SK-N-SH (cell line): Measurements from ENCODE around the gene LILRB3. TPM values are rescaled to one million over a fixed set of nuclear protein-coding genes. Genes with fewer than 3 reads are reported as not detected.

Experiments used
- CTCF ChIA-PET: fragments of 300-600, 350-600 bp; formaldehyde crosslinking; extraction: SDS; loops from one replicate; lab custom pipeline; 2021; lab: Yijun Ruan, JAX
- POLR2A ChIA-PET: fragments of 350-600 bp; sonication (Branson Sonifier 250); formaldehyde crosslinking; extraction: SDS; loops from one replicate; lab custom pipeline; 2020; ENCODE audit warnings: antibody characterized with exemption, inconsistent platforms; lab: Yijun Ruan, JAX
- DNase-seq: peaks from one replicate; pipeline ENCODE4 v3.0.0; 2012
- H2AFZ ChIP-seq: fragments of 200-600 bp; sonication (generic); 2 replicates; pipeline ENCODE4 v1.8.1; 2016; ENCODE audit warnings: antibody characterized with exemption, mild to moderate bottlenecking, low read depth
- H3F3A ChIP-seq: fragments of 200-600 bp; sonication (generic); replicated peaks from 2 replicates; pipeline ENCODE3; 2016; ENCODE audit warnings: antibody characterized with exemption, mild to moderate bottlenecking; ENCODE audit not compliant: insufficient read depth
- H3K27ac ChIP-seq, 2 experiments: fragments of 200-500 bp in 1 of 2; fragments of 200-600 bp in 1 of 2; sonication (Bioruptor generic) in 1 of 2; sonication (generic), shearing (Covaris generic) in 1 of 2; 2 replicates each; pipeline versions ENCODE4 v1.5.1 to v1.6.1; 2014 to 2016; ENCODE audit warnings: low read depth in 2 of 2, inconsistent platforms in 1 of 2, low read length in 1 of 2, mild to moderate bottlenecking in 1 of 2, mixed read lengths in 1 of 2
- H3K27me3 ChIP-seq: fragments of 200-600 bp; sonication (generic), shearing (Covaris generic); 2 replicates; pipeline ENCODE4 v1.6.1; 2016; ENCODE audit warnings: mixed run types; ENCODE audit not compliant: insufficient read depth
- H3K36me3 ChIP-seq, 2 experiments: fragments of 200-500 bp in 1 of 2; fragments of 200-600 bp in 1 of 2; sonication (Bioruptor generic) in 1 of 2; sonication (generic) in 1 of 2; replicated peaks in 1 of 2; 2 replicates each; pipeline versions ENCODE3 to v1.5.1; 2014 to 2016; ENCODE audit warnings: low read length in 1 of 2, mild to moderate bottlenecking in 1 of 2; ENCODE audit not compliant: insufficient read depth in 2 of 2, control insufficient read depth in 1 of 2
- H3K4me1 ChIP-seq, 2 experiments: fragments of 200-500 bp in 1 of 2; fragments of 200-600 bp in 1 of 2; sonication (Bioruptor generic) in 1 of 2; sonication (generic), shearing (Covaris generic) in 1 of 2; 2 replicates each; pipeline versions ENCODE4 v1.5.1 to v1.6.1; 2014 to 2016; ENCODE audit warnings: low read depth in 1 of 2, low read length in 1 of 2, mixed run types in 1 of 2; ENCODE audit not compliant: insufficient read depth in 2 of 2, control insufficient read depth in 1 of 2
- H3K4me2 ChIP-seq: fragments of 200-600 bp; sonication (generic), shearing (Covaris generic); 2 replicates; pipeline ENCODE4 v1.6.1; 2017; ENCODE audit warnings: mixed run types
- H3K4me3 ChIP-seq, 2 experiments: fragments of 200-500 bp in 1 of 2; fragments of 200-600 bp in 1 of 2; sonication (Bioruptor generic) in 1 of 2; sonication (generic), shearing (Covaris generic) in 1 of 2; 2 replicates each; pipeline versions ENCODE4 v1.5.1 to v1.8.1; 2014 to 2016; ENCODE audit warnings: low read depth in 2 of 2, inconsistent platforms in 1 of 2, low read length in 1 of 2, mild to moderate bottlenecking in 1 of 2, mixed read lengths in 1 of 2, moderate library complexity in 1 of 2
- H3K79me2 ChIP-seq: fragments of 200-600 bp; sonication (generic); 2 replicates; pipeline ENCODE4 v1.8.1; 2017; ENCODE audit warnings: mild to moderate bottlenecking; ENCODE audit not compliant: insufficient read depth
- H3K9ac ChIP-seq: fragments of 200-600 bp; sonication (generic); 2 replicates; pipeline ENCODE4 v1.6.1; 2017; ENCODE audit warnings: mixed run types
- H3K9me2 ChIP-seq: fragments of 200-600 bp; sonication (generic); 2 replicates; pipeline ENCODE4 v1.6.1; 2017; ENCODE audit warnings: mixed run types
- H3K9me3 ChIP-seq: fragments of 200-600 bp; sonication (generic); 2 replicates; pipeline ENCODE4 v1.6.1; 2017; ENCODE audit warnings: mixed run types, mild to moderate bottlenecking, moderate library complexity
- H4K20me1 ChIP-seq: fragments of 200-600 bp; sonication (generic); 2 replicates; pipeline ENCODE4 v1.6.1; 2017; ENCODE audit warnings: mild to moderate bottlenecking, mixed run types; ENCODE audit not compliant: insufficient read depth
- CHD2 ChIP-seq: fragments of 150-350 bp; IDR thresholded peaks from 2 replicates; pipeline ENCODE4 v1.6.1; 2018; ENCODE audit warnings: low read length; ENCODE audit not compliant: partially characterized antibody
- ELF1 ChIP-seq: IDR thresholded peaks from 2 replicates; pipeline ENCODE4 v1.4.0; 2012
- EZH2phosphoT487 ChIP-seq: fragments of 200-600 bp; sonication (generic); IDR thresholded peaks from 2 replicates; pipeline ENCODE4 v1.6.1; 2017; ENCODE audit warnings: low read depth, mixed run types, mild to moderate bottlenecking, antibody characterized with exemption, moderate library complexity, borderline replicate concordance
- FOSL2 ChIP-seq: IDR thresholded peaks from 2 replicates; pipeline ENCODE4 v1.4.0; 2012; ENCODE audit warnings: low read depth, mild to moderate bottlenecking, moderate library complexity, borderline replicate concordance
- FOXM1 ChIP-seq: IDR thresholded peaks from 2 replicates; pipeline ENCODE4 v1.4.0; 2012; ENCODE audit warnings: low read depth, mild to moderate bottlenecking
- GABPA ChIP-seq: IDR thresholded peaks from 2 replicates; pipeline ENCODE4 v1.4.0; 2012; ENCODE audit warnings: low read depth, mild to moderate bottlenecking
- GATA2 ChIP-seq: sonication (generic); formaldehyde crosslinking; IDR thresholded peaks from 2 replicates; pipeline ENCODE4 v1.5.0; 2020; ENCODE audit warnings: mild to moderate bottlenecking, missing genetic modification reagents
- MEF2A ChIP-seq: IDR thresholded peaks from 2 replicates; pipeline ENCODE4 v1.4.0; 2012; ENCODE audit warnings: low read depth, borderline replicate concordance
- MXI1 ChIP-seq: IDR thresholded peaks from 2 replicates; pipeline ENCODE4 v1.6.1; 2012; ENCODE audit warnings: mild to moderate bottlenecking, low read depth, low read length, improper control_type of control experiment
- PBX3 ChIP-seq: IDR thresholded peaks from 2 replicates; pipeline ENCODE4; 2012
- RAD21 ChIP-seq: IDR thresholded peaks from 2 replicates; pipeline ENCODE4 v1.6.1; 2012; ENCODE audit warnings: mild to moderate bottlenecking, low read length
- SIN3A ChIP-seq: IDR thresholded peaks from 2 replicates; pipeline ENCODE4 v1.6.1; 2012; ENCODE audit warnings: low read depth, mild to moderate bottlenecking, low read length, moderate library complexity, borderline replicate concordance
- SMC3 ChIP-seq: IDR thresholded peaks from 2 replicates; pipeline ENCODE4 v1.6.1; 2012; ENCODE audit warnings: low read depth, low read length, improper control_type of control experiment
- TAF1 ChIP-seq: IDR thresholded peaks from 2 replicates; pipeline ENCODE4 v1.6.1; 2012; ENCODE audit warnings: low read depth, mild to moderate bottlenecking, low read length, moderate library complexity, borderline replicate concordance
- YY1 ChIP-seq: IDR thresholded peaks from 2 replicates; pipeline ENCODE4 v1.4.0; 2012; ENCODE audit warnings: low read depth, mild to moderate bottlenecking
- ZBTB33 ChIP-seq: IDR thresholded peaks from 2 replicates; pipeline ENCODE4 v1.4.0; 2012; ENCODE audit warnings: low read depth, borderline replicate concordance
- WGBS: methylation state at CpG from one replicate; pipeline ENCODE4 v1.1.6; 2017; ENCODE audit warnings: low lambda C conversion rate; 5-methylcytosine and 5-hydroxymethylcytosine counted together
- polyA plus RNA-seq, 3 experiments: library from polyadenylated mRNA; depleted of rRNA; stranded (reverse); fragments of >200 nt; gene quantifications; 2 replicates each; pipeline ENCODE4 v1.2.3, GENCODE V29; 2012
- TF ChIP-seq, protein P1 (sequence below): IDR thresholded peaks from 2 replicates; pipeline ENCODE4 v1.6.1; 2012; ENCODE audit warnings: mild to moderate bottlenecking, low read depth, low read length, moderate library complexity
- TF ChIP-seq, protein P2 (sequence below): fragments of 150-350 bp; IDR thresholded peaks from 2 replicates; pipeline ENCODE4 v1.6.1; 2017; ENCODE audit warnings: antibody characterized with exemption, low read length, low read depth, borderline replicate concordance

The LILRB3 gene
- polyA plus RNA-seq, 1 of the 3 experiments (the other 2 are of a cell fraction), result not detected

DNA sequence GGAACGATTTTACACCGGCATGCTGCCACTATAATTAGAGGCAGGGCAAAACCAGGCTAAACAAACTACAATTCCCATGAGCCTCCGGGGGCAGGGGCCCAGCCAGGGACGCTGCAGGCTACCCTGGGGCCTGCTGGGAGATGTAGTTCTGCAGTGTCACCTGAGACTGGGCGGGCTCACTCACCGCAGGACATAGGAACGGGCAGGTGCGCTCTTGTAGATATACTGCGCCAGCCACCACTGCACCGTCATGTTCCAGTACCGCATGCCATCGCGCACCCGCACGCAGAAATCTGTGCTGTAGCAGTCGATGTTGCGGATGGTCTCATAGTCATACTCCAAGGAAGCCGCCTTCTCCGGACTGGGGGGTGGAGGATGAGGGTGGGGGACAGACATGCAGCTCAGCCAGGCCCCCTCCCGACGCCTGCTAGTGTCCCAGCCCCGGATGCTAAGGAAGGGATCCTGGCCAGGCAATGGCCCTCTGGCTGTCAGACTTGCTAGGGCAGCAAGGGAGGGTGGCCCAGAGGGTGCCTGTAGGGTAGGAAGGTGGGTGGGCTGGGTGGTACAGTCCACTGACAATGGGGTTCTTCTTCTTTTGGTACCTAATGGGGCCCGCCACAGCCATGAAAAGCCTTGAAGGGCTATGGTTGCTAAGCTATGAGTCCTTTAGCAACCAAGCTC, 44.1 kb downstream of the LILRB3 start:
- CTCF ChIA-PET, result interaction anchor here (1.6 to 3.5 kb wide), 2 partner anchors 10 to 11 kb away, joined by 4 to 12 read pairs; no protein-coding TSS in a partner anchor
- H3K36me3 ChIP-seq, result peaks cover 26 to 29% of the 10 kb centered on the region in 2 experiments

DNA sequence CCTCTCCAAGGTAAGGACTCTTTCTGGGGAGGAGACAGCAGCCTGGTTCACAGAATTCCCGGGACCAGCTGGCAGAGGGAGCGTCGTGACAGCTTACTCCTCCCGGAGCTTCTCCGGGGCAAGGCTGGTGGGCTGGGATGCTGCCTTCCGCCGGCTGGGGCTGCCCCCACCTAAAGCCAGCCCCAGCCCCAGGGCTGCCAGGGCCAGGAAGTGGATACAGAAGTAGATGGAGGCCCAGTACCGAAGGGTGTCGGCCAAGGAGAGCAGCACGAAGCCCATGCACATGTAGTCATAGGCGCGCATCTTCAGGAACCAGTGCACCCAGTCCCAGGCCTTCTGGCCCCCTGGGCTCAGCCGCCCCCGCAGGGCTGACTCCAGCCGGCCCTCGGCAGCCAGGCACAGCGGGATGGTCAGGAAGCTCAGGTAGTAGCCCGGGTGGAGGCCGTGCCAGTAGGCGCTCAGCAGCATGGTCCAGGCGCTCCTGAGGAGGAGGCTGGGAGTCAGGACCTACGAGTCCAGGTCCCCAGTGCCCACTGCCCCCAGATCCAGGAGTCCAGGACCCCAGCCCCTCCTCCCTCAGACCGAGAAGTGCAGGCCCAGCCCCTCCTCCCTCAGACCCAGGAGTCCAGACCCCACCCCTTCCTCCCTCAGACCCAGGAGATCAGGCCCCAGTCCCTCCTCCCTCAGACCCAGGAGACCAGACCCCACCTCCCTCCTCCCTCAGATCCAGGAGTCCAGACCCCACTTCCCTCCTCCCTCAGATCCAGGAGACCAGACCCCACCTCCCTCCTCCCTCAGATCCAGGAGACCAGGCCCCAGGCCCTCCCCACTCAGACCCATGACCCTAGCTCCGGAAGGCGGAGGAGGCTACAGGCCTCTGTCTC, 48.6 kb downstream of the LILRB3 start:
- H3K4me1 ChIP-seq, result peaks cover 5 to 6% of the 10 kb centered on the region in 2 experiments; a peak in 2 of 4 replicates
- no peaks in the 10 kb centered on the region for H3K9me2 ChIP-seq
- WGBS, result 78% methylated on average over 11 of the region's 25 CpGs
- no peak overlapping the region for H3K27ac ChIP-seq
- ChIA-PET CTCF (interaction anchor here (0.6 to 2.6 kb wide), 6 partner anchors 9 to 217 kb away, joined by 3 to 9 read pairs (median 6); partner anchors contain the start of genes LENG1 and MBOAT7), POLR2A (no interaction called here)
- H3K79me2 ChIP-seq, result no peaks in the 10 kb centered on the region
- peaks cover 5% of the 10 kb centered on the region for H3F3A ChIP-seq
- H3K4me2 ChIP-seq, result no peak overlapping the region
- no peaks in the 10 kb centered on the region for H4K20me1 ChIP-seq
- H2AFZ ChIP-seq, result no peak overlapping the region
- peaks cover 7 to 15% of the 10 kb centered on the region in 2 experiments for H3K36me3 ChIP-seq
- H3K9me3 ChIP-seq, result no peaks in the 10 kb centered on the region
- no peak overlapping the region for H3K9ac ChIP-seq
- no peaks in the 10 kb centered on the region for H3K27me3 ChIP-seq
- no peak overlapping the region for H3K4me3 ChIP-seq
- DNase-seq, result peak; percentile 29
- TF ChIP-seq MEF2A, result no peak
- no peak for TF ChIP-seq EZH2phosphoT487
- no peak for TF ChIP-seq FOXM1
- no peak for TF ChIP-seq RAD21
- no peak for TF ChIP-seq MXI1
- no peak for TF ChIP-seq SIN3A
- TF ChIP-seq GABPA, result no peak
- no peak for TF ChIP-seq SMC3
- no peak for TF ChIP-seq GATA2 (CRISPR knock-in tag)
- TF ChIP-seq, protein P1, sequence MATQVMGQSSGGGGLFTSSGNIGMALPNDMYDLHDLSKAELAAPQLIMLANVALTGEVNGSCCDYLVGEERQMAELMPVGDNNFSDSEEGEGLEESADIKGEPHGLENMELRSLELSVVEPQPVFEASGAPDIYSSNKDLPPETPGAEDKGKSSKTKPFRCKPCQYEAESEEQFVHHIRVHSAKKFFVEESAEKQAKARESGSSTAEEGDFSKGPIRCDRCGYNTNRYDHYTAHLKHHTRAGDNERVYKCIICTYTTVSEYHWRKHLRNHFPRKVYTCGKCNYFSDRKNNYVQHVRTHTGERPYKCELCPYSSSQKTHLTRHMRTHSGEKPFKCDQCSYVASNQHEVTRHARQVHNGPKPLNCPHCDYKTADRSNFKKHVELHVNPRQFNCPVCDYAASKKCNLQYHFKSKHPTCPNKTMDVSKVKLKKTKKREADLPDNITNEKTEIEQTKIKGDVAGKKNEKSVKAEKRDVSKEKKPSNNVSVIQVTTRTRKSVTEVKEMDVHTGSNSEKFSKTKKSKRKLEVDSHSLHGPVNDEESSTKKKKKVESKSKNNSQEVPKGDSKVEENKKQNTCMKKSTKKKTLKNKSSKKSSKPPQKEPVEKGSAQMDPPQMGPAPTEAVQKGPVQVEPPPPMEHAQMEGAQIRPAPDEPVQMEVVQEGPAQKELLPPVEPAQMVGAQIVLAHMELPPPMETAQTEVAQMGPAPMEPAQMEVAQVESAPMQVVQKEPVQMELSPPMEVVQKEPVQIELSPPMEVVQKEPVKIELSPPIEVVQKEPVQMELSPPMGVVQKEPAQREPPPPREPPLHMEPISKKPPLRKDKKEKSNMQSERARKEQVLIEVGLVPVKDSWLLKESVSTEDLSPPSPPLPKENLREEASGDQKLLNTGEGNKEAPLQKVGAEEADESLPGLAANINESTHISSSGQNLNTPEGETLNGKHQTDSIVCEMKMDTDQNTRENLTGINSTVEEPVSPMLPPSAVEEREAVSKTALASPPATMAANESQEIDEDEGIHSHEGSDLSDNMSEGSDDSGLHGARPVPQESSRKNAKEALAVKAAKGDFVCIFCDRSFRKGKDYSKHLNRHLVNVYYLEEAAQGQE, result no peak
- no peak for TF ChIP-seq ZBTB33
- TF ChIP-seq FOSL2, result no peak
- no peak for TF ChIP-seq PBX3
- no peak for TF ChIP-seq TAF1
- TF ChIP-seq, protein P2, sequence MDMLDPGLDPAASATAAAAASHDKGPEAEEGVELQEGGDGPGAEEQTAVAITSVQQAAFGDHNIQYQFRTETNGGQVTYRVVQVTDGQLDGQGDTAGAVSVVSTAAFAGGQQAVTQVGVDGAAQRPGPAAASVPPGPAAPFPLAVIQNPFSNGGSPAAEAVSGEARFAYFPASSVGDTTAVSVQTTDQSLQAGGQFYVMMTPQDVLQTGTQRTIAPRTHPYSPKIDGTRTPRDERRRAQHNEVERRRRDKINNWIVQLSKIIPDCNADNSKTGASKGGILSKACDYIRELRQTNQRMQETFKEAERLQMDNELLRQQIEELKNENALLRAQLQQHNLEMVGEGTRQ, result no peak
- TF ChIP-seq YY1, result no peak

More for the DNA sequence above, 44.1 kb downstream of the LILRB3 start:
- H3F3A ChIP-seq, result peaks cover 7% of the 10 kb centered on the region
- no peak overlapping the region for H3K9ac ChIP-seq
- no peak overlapping the region for H2AFZ ChIP-seq
- no peaks in the 10 kb centered on the region for H3K9me2 ChIP-seq
- WGBS, result 88% methylated on average over 22 of the region's 23 CpGs
- H4K20me1 ChIP-seq, result peaks cover 5% of the 10 kb centered on the region; the same call in 1 of the 2 replicates
- POLR2A ChIA-PET, result no interaction called here
- H3K4me1 ChIP-seq, result peaks cover 0 to 9% of the 10 kb centered on the region in 2 experiments; a peak in 1 of 4 replicates
- H3K4me2 ChIP-seq, result no peak overlapping the region
- DNase-seq, result peak; percentile 72
- no peak for TF ChIP-seq ELF1
- peak; percentile 44 for TF ChIP-seq CHD2
- no peak overlapping the region for H3K4me3 ChIP-seq
- H3K79me2 ChIP-seq, result no peaks in the 10 kb centered on the region
- no peak overlapping the region for H3K27ac ChIP-seq
- H3K27me3 ChIP-seq, result no peaks in the 10 kb centered on the region
- H3K9me3 ChIP-seq, result no peaks in the 10 kb centered on the region
